Endothelial cell of umbilical vein (primary cell): ENCODE data around the gene LHPP. TPM values are rescaled to one million over a fixed set of nuclear protein-coding genes. Genes with fewer than 3 reads are reported as not detected.

Source experiments
- BruUV-seq: library from RNA; stranded (reverse); fragments of 400-500 nt; replicated peaks from 2 replicates; lab custom pipeline; 2021; lab: Mats Ljungman, UMichigan
- CTCF ChIA-PET: fragments of 300-600, 350-600 bp; sonication (Branson Sonifier 250); formaldehyde crosslinking; loops from one replicate; lab custom pipeline; 2021; ENCODE audit warnings: antibody characterized with exemption, inconsistent platforms; lab: Charles Lee
- POLR2A ChIA-PET: fragments of 300-600, 350-600 bp; sonication (Branson Sonifier 250); formaldehyde crosslinking; loops from one replicate; lab custom pipeline; 2021; ENCODE audit warnings: antibody characterized with exemption, inconsistent platforms; lab: Charles Lee
- DNase-seq: peaks from one replicate; pipeline ENCODE4 v3.0.0-alpha.2; 2011; ENCODE audit warnings: low read depth, low spot score
- FAIRE-seq: peaks from 2 replicates; lab custom pipeline; 2011; peaks lifted over from hg19 to GRCh38; lab: Jason Lieb, UNC
- H2AFZ ChIP-seq: 2 replicates; pipeline ENCODE4 v1.6.0; 2012; ENCODE audit warnings: low read depth, low read length, control low read depth, inconsistent platforms
- H3K27ac ChIP-seq: 2 replicates; pipeline ENCODE4 v1.5.1; 2011; ENCODE audit warnings: low read depth, mild to moderate bottlenecking, control low read depth, low read length, moderate library complexity; ENCODE audit not compliant: insufficient read depth
- H3K27me3 ChIP-seq, 2 experiments: 2 replicates each; pipeline versions ENCODE4 v1.6.0 to v1.6.1; 2011; ENCODE audit warnings: low read length in 2 of 2, mixed read lengths in 1 of 2; ENCODE audit not compliant: control insufficient read depth in 2 of 2, insufficient read depth in 2 of 2
- H3K36me3 ChIP-seq, 2 experiments: 2 replicates in 1 of 2; 3 replicates in 1 of 2; pipeline ENCODE4 v1.5.1; 2011; ENCODE audit warnings: low read length in 2 of 2, mild to moderate bottlenecking in 1 of 2, moderate library complexity in 1 of 2; ENCODE audit not compliant: control insufficient read depth in 2 of 2, insufficient read depth in 2 of 2; ENCODE audit errors: extremely low read depth in 1 of 2
- H3K4me1 ChIP-seq: 3 replicates; pipeline ENCODE4 v1.5.1; 2011; ENCODE audit warnings: mild to moderate bottlenecking, low read length; ENCODE audit not compliant: control insufficient read depth, insufficient read depth; ENCODE audit errors: extremely low read depth
- H3K4me2 ChIP-seq: 2 replicates; pipeline ENCODE4 v1.6.1; 2011; ENCODE audit warnings: low read length, control low read depth, mixed read lengths; ENCODE audit not compliant: insufficient read depth
- H3K4me3 ChIP-seq, 3 experiments: fragments of 200-600 bp in 1 of 3; sonication (generic), shearing (Covaris generic) in 1 of 3; replicated peaks in 1 of 3; 2 replicates each; pipeline ENCODE4 v1.5.1; 2011 to 2016; ENCODE audit warnings: control low read depth in 3 of 3, low read length in 3 of 3, mild to moderate bottlenecking in 2 of 3, inconsistent platforms in 1 of 3, low read depth in 1 of 3, moderate library complexity in 1 of 3; ENCODE audit not compliant: insufficient read depth in 1 of 3
- H3K79me2 ChIP-seq: 2 replicates; pipeline ENCODE4 v1.6.0; 2012; ENCODE audit warnings: low read length, inconsistent platforms; ENCODE audit not compliant: control insufficient read depth, insufficient read depth
- H3K9ac ChIP-seq: replicated peaks from 2 replicates; pipeline ENCODE3; 2011; ENCODE audit warnings: low read length, control low read depth; ENCODE audit not compliant: insufficient read depth; ENCODE audit errors: extremely low read depth
- H3K9me1 ChIP-seq: replicated peaks from 3 replicates; pipeline ENCODE4 v1.6.0; 2011; ENCODE audit warnings: mild to moderate bottlenecking, low read length; ENCODE audit not compliant: control insufficient read depth, insufficient read depth; ENCODE audit errors: extremely low read depth
- H3K9me3 ChIP-seq: replicated peaks from 2 replicates; pipeline ENCODE4 v1.5.1; 2012; ENCODE audit warnings: low read length, inconsistent platforms; ENCODE audit not compliant: control insufficient read depth, insufficient read depth
- H4K20me1 ChIP-seq: replicated peaks from 2 replicates; pipeline ENCODE3; 2011; ENCODE audit warnings: mild to moderate bottlenecking, low read length; ENCODE audit not compliant: control insufficient read depth, insufficient read depth; ENCODE audit errors: extremely low read depth
- CTCF ChIP-seq, 2 donors: IDR thresholded peaks; 1 replicate in 1 of 2; 2 replicates in 1 of 2; pipeline ENCODE4 v1.5.1; 2011; ENCODE audit warnings: low read length in 2 of 2, mild to moderate bottlenecking in 2 of 2, moderate library complexity in 2 of 2, control low read depth in 1 of 2, inconsistent platforms in 1 of 2, low read depth in 1 of 2; ENCODE audit not compliant: insufficient read depth in 1 of 2; ENCODE audit errors: extremely low read depth in 1 of 2
- EZH2 ChIP-seq: IDR thresholded peaks from 2 replicates; pipeline ENCODE4 v1.6.1; 2012; ENCODE audit warnings: borderline replicate concordance, low read depth, mild to moderate bottlenecking, moderate library complexity, low read length, inconsistent platforms; ENCODE audit not compliant: severe bottlenecking
- FOS ChIP-seq: IDR thresholded peaks from 2 replicates; pipeline ENCODE4 v1.6.1; 2011; ENCODE audit warnings: mild to moderate bottlenecking, low read length, moderate library complexity, borderline replicate concordance; ENCODE audit not compliant: insufficient read depth
- GATA2 ChIP-seq: IDR thresholded peaks from 2 replicates; pipeline ENCODE4 v1.7.0; 2011; ENCODE audit warnings: low read depth, mild to moderate bottlenecking, moderate library complexity, mixed read lengths, low read length; ENCODE audit not compliant: insufficient read length, insufficient read depth
- JUN ChIP-seq: IDR thresholded peaks from 2 replicates; pipeline ENCODE4 v1.6.1; 2011; ENCODE audit warnings: borderline replicate concordance, low read depth; ENCODE audit not compliant: insufficient read length, insufficient read depth
- MYC ChIP-seq: IDR thresholded peaks from one replicate; pipeline ENCODE4 v1.6.1; 2011; ENCODE audit warnings: mild to moderate bottlenecking, low read depth, low read length
- POLR2A ChIP-seq: IDR thresholded peaks from 2 replicates; pipeline ENCODE4 v1.6.1; 2012; ENCODE audit warnings: low read depth, mild to moderate bottlenecking, control low read depth, low read length
- POLR2AphosphoS5 ChIP-seq: IDR thresholded peaks from 2 replicates; pipeline ENCODE4 v1.6.1; 2012; ENCODE audit warnings: low read depth, mild to moderate bottlenecking, control low read depth, low read length, moderate library complexity; ENCODE audit not compliant: insufficient read depth
- dilution Hi-C: fragments of 300-500 bp; cut with MboI; formaldehyde crosslinking; loops from one replicate; pipeline ENCODE4 v1.15.0; 2019; ENCODE audit warnings: low sequenced_read_pairs; ENCODE audit not compliant: extremely low pct_ligation_motif_present
- intact Hi-C: fragments of 100-400 bp; cut with micrococcal nuclease; formaldehyde crosslinking; loops from one replicate; pipeline ENCODE4 v1.10.0; 2022
- polyA plus RNA-seq, 4 experiments: library from polyadenylated mRNA; depleted of rRNA in 3 of 4; stranded (reverse) in 3 of 4; unstranded in 1 of 4; fragments of >200 nt; gene quantifications; 2 replicates each; pipeline versions ENCODE4 v1.2.1 to v1.2.3, GENCODE V29; 2011 to 2012; ENCODE audit warnings: missing spikeins in 1 of 4
- total RNA-seq: library from RNA; stranded (reverse); gene quantifications from 2 replicates; pipeline ENCODE4 v1.2.3, GENCODE V29; 2021
- TF ChIP-seq, protein P1 (sequence below): IDR thresholded peaks from 2 replicates; pipeline ENCODE4 v1.6.1; 2011; ENCODE audit not compliant: insufficient read depth, insufficient read length

LHPP gene
- total and polyA plus RNA-seq, 2 donors (not counting 3 experiments of a cell fraction or from before 2014, with no cell fraction given), result 5.8 to 11.2 TPM

DNA sequence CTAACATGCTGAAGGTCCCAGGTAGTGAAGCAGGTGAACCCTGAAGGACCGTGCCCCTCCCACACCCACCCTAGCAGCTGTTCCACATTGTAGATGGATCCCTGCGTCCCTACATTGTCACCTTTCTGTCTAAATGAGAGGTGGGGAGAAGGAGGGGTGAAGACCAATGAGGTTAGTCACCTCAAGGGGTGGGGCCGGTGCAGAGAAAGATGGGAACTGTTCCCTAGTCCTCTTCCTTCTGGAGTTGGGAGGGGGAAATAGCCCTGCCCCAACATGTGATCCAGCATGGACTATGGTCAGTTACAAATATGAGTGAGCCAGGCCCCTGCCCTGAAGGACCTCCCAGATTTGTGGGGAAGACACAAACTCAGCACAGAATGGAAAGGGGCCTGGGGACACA is 124.5 kb downstream of the LHPP start:
- BruUV-seq, result no TSS peak
- CTCF ChIA-PET, result no interaction called here

GRCh38 chr10:124587811-124588211 is 126.2 kb downstream of the LHPP start:
- Histone ChIP-seq H3K9me1 (no peaks in the 10 kb centered on the region), H3K4me3 (no peak overlapping the region), H3K27ac (no peak overlapping the region), H3K27me3 (peaks cover 0 to 1% of the 10 kb centered on the region in 2 experiments), H3K9me3 (no peaks in the 10 kb centered on the region), H3K36me3 (no peaks in the 10 kb centered on the region), H2AFZ (no peak overlapping the region), H4K20me1 (no peaks in the 10 kb centered on the region), H3K9ac (no peak overlapping the region), H3K4me1 (peaks cover 2% of the 10 kb centered on the region), H3K4me2 (no peak overlapping the region), H3K79me2 (no peaks in the 10 kb centered on the region)
- ChIA-PET CTCF (interaction anchor here (1.8 kb wide), 1 partner anchor 154 kb away, joined by 6 read pairs; no protein-coding TSS in a partner anchor), POLR2A (no interaction called here)
- TF ChIP-seq POLR2A (no peak), GATA2 (no peak), EZH2 (no peak), FOS (no peak), CTCF (IDR thresholded peaks at IDR 0.05; ENCODE audit: extremely low read depth in 1 of 2, insufficient read depth in 1 of 2, low read depth in 1 of 2, low read length in 2 of 2) (no peak), POLR2AphosphoS5 (no peak), MYC (no peak), JUN (no peak)
- TF ChIP-seq, protein P1, sequence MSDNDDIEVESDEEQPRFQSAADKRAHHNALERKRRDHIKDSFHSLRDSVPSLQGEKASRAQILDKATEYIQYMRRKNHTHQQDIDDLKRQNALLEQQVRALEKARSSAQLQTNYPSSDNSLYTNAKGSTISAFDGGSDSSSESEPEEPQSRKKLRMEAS, result no peak
- BruUV-seq, result no TSS peak
- intact Hi-C loops, result no loop called here
- FAIRE-seq (no peak), DNase-seq (no peak)
- dilution Hi-C loops, result no loop called here

More for the DNA sequence above, 124.5 kb downstream of the LHPP start:
- FAIRE-seq, result no peak
- Histone ChIP-seq H3K4me1 (peaks cover 2% of the 10 kb centered on the region), H3K36me3 (no peaks in the 10 kb centered on the region), H3K27me3 (peaks cover 0 to 1% of the 10 kb centered on the region in 2 experiments), H2AFZ (no peak overlapping the region), H3K9me1 (no peaks in the 10 kb centered on the region), H3K9ac (no peak overlapping the region), H3K4me2 (no peak overlapping the region), H3K9me3 (no peaks in the 10 kb centered on the region), H3K4me3 (no peak overlapping the region), H3K27ac (no peak overlapping the region), H4K20me1 (no peaks in the 10 kb centered on the region), H3K79me2 (no peaks in the 10 kb centered on the region)
- no peak for DNase-seq
- intact Hi-C loops, result no loop called here
- POLR2A ChIA-PET, result no interaction called here
- TF ChIP-seq, protein P1, result no peak
- no peak for TF ChIP-seq POLR2AphosphoS5
- no peak for TF ChIP-seq FOS
- TF ChIP-seq EZH2, result no peak
- no peak for TF ChIP-seq JUN
- dilution Hi-C loops, result no loop called here
